HG02884 (cell line): ENCODE results near the gene EFNA5.
"Not testable (repeated sequence)": the region's sequence is repeated elsewhere in the genome, so short reads cannot be mapped to it uniquely, and the experiment has no call there.

ENCODE experiments used
- ATAC-seq: cut with Tn5 transposase; IDR thresholded peaks from one replicate; pipeline ENCODE4 v1.9.1; 2021; ENCODE audit warnings: mild to moderate bottlenecking, moderate library complexity; ENCODE audit not compliant: unreplicated experiment

EFNA5 gene

DNA sequence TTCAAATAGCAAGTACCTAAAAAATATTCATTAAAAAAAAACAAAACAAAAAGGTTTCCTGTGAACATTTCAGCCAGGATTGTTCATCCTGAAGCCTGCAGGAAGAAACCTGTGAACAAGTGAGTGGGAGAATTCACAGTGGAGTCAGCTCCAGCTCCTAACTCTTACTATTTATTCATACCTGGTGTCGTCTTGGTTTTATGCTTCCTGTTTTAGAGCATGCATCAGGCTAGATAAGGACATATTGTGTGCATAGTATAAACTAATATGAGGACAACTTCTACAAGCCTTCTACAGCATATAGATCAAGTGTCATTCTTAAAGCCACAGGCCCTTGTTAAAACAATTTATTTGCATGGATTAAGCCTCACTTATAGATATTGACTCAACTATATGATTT is 169.9 kb downstream of the EFNA5 start:
- ATAC-seq = no peak

DNA sequence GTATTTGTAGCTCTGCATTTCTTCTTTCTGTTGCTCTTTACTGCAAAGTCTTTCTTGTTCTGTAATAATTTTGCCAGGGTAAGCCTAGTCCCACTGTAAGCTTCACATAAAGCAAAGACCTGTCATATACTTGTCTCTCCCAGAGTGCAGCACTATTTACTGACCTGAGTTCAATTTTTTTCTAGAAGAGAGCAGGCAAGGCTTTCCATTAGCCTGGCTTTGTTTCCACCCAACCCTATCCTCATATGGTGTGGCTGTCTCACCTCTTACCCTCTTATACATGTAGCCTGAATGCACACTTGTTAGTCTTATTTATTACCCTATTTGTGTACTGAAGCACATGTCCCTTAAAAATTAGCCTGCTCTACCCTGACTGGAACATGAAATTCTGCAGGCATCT is 170.4 kb downstream of the EFNA5 start:
- no peak for ATAC-seq

GRCh38 chr5:107499776-107500175 is 171.0 kb downstream of the EFNA5 start:
- ATAC-seq = no peak

DNA sequence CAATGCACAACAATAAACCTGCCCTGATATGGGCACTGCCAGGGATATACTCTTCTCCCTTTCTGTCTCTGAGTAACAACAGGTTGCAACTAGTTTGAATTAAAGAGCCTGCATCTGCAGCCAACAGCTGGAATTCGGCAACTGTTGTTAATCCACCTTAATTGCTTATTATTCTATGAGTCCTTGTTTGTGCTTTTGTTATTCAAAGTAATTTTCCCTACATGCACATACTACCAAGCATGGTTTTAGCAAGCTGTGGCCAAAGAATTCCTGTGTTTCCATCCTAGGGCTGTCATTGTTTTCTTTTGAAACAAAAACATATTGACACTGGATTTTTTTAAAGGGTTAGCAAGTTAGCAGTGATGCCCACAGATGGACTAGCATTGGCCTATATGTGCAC is 171.5 kb downstream of the EFNA5 start:
- no peak for ATAC-seq

GRCh38 chr5:107496466-107496865 is 174.3 kb downstream of the EFNA5 start:
- no peak for ATAC-seq

DNA sequence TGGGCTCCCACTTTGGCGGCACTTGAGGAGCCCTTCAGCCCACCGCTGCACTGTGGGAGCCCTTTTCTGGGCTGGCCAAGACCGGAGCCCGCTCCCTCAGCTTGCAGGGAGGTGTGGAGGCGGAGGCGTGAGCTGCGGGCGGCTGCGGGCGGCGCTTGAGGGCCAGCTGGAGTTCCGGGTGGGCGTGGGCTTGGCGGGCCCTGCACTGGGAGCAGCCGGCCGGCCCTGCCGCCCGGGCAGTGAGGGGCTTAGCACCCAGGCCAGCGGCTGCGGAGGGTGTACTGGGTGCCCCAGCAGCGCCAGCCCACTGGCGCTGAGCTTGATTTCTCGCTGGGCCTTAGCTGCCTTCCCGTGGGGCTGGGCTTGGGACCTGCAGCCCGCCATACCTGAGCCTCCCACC is 176.6 kb downstream of the EFNA5 start:
- not testable (repeated sequence) for ATAC-seq

GRCh38 chr5:107487056-107487542 is 183.6 kb downstream of the EFNA5 start:
- no peak for ATAC-seq

DNA sequence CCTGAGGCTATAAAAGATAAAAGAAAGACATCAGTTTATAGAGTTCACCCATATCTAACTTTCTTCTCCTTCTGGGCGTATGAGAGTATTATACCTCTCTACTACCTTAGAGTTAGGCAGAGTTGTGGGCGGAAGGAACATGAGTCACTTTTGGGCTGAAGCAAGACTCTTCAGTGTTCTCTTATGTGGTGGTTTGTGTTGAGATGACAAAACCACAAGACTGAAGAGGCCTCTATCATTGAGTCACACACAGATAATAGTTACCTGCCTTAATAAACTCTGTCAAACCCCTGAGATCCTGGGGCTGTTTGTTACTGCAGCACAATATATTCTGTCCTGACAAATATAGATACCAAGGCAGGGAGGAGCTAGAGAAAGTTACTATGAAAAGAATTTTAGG is 184.2 kb downstream of the EFNA5 start:
- peak; percentile 64 for ATAC-seq

DNA sequence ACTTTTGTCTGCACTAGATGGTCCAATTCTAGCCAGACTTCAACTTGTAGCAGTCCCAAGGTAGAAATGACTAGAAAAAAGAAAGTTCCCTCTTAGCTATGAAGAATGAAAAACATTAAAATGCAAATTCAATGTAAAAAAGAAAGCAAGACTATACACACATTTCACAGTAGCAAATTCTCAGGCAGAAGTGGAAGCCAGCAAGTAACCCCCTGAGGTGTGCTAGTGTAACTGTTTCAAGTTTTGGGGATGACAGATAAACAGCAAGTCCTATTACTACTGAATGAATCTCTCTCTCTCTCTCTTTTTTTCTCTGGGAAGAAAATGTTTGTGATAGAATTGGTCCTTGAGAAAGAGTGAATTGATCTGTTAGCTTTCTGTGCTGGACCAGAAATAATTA is 185.6 kb downstream of the EFNA5 start:
- peak; percentile 43 for ATAC-seq

GRCh38 chr5:107484281-107484680 is 186.5 kb downstream of the EFNA5 start:
- no peak for ATAC-seq

GRCh38 chr5:107483231-107484024 is 187.3 kb downstream of the EFNA5 start:
- no peak for ATAC-seq

DNA sequence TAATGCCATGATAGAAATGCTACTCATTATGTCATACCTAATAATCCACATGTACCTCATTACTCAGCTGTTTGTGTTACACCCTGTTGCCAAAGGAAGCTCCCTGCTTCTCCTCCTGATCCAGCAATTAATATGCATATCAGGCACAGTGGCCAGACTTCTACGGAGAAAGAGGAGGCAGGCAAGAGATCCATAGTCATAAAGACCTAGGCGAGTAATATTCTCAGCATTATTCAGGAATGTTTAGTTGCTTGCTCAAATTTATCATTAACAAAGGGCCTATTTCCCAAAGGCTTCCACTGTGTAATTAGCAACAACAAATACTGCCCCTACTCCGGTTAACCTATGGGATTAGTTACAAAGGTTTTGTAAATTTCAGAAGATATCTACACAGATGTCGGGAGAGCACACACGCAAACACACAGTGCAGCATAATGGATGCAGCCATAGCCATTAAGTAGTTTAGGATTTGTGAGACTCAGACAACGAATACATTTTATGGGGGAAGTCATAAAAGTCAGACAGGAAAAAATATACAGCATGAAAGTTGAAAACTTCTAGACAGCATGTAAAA is 192.6 kb downstream of the EFNA5 start:
- no peak for ATAC-seq

GRCh38 chr5:107477492-107477891 is 193.2 kb downstream of the EFNA5 start:
- ATAC-seq = no peak

- peak; percentile 95 for ATAC-seq
Observed at GRCh38 chr5:107476783-107477182, 194.0 kb downstream of the EFNA5 start.

- peak; percentile 49 for ATAC-seq
Observed at GRCh38 chr5:107474716-107475489, 195.8 kb downstream of the EFNA5 start.

DNA sequence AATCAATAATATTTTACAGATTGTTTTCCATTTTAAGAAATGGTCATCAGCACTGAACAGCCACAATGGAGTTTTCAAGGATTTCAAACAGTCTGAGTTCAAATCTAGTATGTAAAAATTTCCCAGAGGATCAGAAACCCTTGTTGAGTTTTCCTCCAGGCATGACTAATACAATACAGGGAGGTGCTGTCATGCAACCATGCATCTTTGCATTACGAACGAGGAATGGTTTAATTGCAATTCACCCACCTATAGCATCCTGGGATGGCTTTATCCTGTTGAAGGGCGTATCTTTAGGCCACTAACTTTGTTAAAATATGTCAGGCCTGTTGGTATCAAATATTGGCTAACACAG is 196.4 kb downstream of the EFNA5 start:
- ATAC-seq = no peak

DNA sequence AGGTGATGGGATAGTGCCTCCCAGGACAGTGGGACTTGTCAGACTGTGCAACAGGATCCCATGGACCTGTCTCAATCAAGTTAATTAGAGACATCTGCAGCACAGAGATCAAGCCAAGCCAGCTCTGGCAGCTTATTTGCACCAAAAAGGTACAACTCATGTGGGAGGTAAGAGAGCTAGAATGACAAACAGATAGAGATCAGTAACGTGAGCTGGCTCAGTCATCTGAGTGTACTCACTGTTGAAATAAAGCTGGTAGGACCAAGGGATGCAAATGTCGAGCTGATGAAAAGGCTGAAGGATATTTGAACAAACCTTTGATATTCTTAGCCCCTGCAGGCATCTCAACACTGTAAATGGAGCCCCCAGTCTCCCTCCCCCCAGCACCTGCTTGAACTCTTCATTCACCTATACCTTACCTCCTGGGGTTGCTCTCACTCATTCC is 198.1 kb downstream of the EFNA5 start:
- ATAC-seq = no peak

DNA sequence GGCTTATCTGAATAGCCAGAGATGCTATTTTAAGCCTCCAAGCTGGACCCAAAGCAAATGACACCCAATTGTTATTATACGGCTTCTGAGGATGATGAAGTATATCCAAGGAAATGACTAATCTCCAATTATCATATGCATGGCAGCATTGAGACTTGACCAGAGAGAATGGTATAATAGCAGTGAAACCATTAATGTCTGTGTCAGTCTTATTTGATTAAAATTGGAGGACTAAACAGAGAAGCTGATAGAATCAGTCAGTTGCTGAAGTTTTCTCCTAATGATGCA is 200.5 kb downstream of the EFNA5 start:
- no peak for ATAC-seq

DNA sequence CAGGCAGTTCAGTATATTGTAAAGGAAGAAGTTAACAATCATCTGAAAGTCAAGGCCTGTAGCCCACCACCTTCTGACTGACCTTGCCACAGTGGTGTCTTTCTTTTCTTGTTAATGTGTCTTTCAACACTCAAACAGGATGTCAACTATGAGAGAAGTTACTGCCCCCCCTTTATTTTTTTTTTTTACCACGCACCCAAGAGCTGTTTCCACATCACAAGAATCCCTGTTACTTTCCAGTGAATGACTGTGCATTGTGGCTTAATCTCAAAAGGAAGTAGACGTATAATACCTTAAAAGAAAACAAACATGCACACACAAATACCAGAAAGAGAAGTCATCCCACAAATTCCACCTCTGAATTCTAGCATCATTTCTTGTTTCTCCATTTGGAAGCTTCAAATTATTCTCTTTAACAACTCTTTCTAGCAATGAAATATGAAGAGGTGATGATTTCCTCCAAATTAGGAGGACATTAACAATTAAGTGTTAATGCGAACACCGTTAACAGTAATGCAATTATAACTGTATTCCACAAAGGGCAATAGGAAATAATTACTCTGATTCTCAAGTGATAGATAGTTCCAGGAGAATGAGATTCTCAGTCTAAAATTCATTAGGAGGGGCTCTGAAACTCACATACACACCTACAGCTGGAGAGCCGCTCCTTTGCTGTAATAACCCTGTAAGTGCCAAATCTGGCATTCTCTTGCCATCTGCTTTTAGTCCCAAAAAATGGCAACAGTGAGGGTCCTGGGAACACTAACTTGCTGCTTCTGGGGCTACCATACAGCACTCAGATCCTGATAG is 201.0 kb downstream of the EFNA5 start:
- ATAC-seq = no peak

DNA sequence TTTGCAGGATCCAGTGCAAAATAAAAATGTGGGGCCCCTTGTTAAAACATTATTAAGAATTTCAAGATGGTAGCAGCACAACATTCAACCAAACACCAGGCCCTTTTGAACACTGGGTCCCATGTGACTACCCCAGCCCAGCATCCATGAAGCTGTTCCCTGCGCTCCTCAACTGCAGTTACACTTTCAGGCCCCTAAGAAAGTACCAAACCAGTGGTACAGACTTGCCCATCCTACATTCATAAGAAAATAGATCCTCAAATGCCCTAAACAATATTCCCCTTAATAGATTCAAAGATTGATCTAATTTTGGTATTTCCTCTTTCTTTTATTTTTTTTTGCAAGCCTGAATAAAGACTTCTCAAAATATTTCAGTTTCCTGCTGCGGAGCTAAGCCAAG is 201.7 kb downstream of the EFNA5 start:
- no peak for ATAC-seq

GRCh38 chr5:107468276-107468675 is 202.5 kb downstream of the EFNA5 start:
- no peak for ATAC-seq
